GM19328 (cell line): ENCODE results near the gene CD200R1L.
A peak's percentile ranks its signal among the peaks of the same experiment; 100 is the strongest.

Experiments used
- ATAC-seq: cut with Tn5 transposase; IDR thresholded peaks from one replicate; pipeline ENCODE4 v1.9.1; 2021; ENCODE audit warnings: mild to moderate bottlenecking, moderate library complexity; ENCODE audit not compliant: unreplicated experiment

Gene CD200R1L

DNA sequence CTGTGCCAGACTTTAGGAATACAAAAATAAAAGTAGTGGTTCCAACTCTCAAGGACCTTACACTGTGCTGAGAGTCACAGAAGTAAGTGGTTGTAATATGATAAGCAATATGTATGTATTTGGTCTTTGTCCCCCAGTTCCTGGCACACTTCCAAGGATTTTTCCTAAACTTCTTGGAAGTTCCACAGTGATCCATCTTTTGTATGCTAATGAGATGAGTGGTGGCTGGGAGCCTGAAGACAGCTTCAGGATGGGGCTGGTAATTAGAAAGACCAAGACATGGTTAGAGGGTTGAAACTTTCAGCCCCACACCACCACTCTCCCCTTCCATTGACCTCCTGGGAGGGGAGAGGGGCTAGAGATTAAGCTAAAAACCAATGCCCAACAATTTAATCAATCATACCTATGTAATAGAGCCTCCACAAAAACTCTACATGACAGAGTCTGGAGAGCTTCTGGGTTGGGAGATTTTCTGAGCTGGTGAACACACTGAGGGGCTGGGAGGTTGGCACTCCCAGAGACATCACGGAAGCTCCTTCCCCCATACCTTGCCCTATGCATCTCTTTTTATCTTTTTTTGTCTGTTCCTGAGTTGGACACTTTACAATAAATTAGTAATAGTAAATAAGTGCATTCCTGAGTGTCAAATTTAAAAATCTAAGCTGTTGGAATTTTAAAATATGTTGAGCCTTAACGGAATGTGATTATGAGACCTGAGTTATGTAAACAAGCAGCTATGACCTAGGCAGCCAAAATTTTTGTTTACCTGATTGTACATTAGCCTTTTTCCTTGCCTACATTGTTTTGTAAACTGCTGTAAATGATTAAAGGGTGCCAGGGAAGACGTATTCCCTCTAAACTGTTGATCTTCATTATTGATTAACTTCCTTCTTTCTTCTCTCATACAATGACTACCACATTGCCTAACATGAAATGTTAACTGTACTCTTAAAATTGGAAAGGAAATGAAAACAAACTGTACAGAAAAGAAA is 24.3 kb downstream of the CD200R1L start:
- ATAC-seq: no peak

DNA sequence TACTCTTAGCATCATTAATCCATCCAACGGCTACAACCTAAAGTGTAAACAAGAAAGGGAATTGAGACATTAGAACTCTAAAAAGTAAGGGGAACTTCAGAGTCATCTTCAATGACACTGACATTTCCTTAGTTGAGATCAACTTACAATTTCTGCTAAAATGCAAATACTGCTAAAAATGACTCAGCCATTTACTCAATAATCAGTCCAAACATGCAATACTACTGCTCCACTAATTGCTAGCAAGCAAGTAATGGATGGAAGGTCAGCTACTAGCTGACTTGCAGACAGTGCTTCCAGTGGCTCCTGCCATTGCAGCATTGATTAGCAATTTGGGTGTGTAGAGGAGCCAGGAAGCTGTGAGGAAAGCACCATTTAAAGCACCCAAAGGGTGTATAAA is 28.4 kb downstream of the CD200R1L start:
- no peak for ATAC-seq

- ATAC-seq: no peak
Observed at GRCh38 chr3:112817797-112818196, 28.9 kb downstream of the CD200R1L start.

- no peak for ATAC-seq
Observed at GRCh38 chr3:112817271-112817670, 29.4 kb downstream of the CD200R1L start.

- no peak for ATAC-seq
Observed at GRCh38 chr3:112815981-112816380, 30.7 kb downstream of the CD200R1L start.

DNA sequence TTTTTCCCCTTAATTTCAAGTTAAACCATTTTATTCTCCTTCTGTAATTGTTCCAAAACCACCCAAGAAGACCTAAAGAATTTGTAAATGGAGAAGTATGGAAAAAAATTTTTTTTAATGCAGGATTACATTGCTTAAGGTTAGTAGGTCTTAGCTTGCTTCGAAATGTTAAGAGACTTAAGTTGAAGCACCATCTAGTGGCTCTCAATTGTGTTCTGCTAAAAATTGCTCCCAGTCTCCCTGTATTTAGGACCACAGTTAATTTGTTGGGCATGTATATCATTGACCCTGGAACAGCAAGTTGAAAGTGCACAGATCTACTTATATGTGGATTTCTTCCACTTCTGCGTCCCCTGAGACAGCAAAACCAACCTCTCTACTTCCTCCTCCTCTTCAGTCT is 32.4 kb downstream of the CD200R1L start:
- ATAC-seq: no peak

DNA sequence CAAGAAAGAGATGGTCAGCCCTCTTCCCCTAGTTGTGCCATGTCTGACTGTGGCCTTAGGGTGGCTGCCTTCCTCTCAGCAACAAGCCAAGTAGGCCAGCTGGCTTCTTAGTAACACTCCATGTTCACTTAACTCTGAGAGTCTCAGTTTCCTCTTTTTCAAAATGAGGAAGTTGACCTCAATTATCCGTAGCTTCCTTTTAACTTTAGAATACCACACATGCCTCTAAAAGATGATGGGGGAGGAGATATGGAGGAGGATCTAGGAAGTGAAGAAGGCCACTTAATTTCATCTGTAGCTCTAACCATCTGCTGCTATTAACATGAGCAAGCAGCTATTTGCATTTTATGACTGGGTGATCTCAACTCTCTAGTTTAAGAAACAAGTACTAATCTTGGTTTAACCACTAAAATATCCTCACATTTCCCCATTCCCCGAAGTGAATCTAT is 32.9 kb downstream of the CD200R1L start:
- ATAC-seq: peak; percentile 76

DNA sequence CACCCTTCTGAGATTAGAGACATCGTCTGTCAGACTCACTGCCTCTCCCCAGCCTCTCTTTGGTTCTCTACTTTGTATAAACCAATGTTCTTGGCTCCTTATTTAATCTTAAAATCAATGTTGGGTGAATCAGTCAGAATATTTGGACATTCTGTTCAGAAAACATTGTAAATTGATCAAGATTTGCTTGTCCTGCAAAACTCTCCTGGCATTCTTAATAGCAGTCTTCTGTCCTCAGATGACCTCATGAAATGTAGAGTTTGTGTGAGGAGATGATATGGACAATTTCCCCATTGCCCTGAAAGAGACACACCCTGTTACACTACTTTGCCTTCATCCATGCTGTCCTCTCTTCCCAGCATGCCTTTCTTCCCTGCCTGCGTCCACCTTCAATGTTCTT is 33.6 kb downstream of the CD200R1L start:
- no peak for ATAC-seq

- ATAC-seq: no peak
Observed at GRCh38 chr3:112811917-112812660, 34.6 kb downstream of the CD200R1L start.

GRCh38 chr3:112811131-112811884 is 35.4 kb downstream of the CD200R1L start:
- no peak for ATAC-seq

DNA sequence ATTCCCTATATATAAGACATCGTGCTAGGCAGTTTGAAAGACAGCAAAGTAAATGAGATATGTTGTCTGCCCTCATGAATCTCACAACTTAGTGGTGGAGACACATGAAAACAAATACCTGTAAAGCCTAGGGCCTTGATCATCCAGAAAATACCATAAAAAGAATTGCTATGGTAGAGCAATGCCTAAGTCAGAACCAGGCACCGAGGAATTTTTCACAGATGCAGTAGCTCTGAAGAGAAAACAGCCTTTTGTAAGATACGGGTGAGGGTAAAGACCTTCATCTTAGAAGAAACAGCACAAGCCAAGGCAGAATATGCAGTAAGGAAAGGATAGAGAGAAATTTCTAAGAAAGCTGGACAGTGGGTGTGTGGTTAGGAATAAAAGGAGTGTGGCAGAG is 36.1 kb downstream of the CD200R1L start:
- ATAC-seq: no peak

DNA sequence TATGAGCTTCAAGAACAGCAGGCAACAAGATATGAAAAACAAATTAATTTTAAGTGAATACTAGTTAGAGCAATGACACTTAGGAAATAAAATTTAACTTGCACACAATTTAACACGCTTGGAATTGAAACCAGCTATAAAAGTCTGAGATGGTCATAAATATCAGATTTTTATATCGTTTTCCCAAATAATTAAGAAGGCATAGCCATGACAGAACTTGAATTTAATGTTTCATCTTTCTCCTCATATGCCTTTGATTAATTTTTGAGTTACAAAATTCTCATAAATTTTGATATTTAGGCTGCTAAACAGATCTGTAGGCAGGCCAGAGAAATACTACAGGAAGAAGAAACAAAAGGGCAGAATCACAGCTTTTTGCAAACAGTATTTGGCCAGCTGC is 38.5 kb downstream of the CD200R1L start:
- ATAC-seq: no peak

DNA sequence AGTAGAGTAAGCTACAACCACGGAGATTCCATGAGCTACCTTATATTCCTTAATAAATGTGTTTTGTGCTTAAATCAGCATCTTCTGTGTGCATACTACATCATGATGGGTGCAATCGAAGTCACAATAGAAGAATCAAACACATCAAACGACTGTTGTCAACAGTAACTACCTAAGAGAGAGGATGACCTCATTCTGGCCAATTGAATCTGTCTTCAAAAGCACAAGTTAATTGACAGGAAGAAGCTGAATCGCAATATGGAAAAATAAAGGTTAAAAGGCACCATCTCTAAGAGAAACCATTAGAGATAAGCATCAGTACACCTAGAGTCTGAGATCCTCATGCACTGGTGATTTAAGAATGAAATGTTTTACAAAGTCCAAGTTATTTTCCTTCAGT is 39.0 kb downstream of the CD200R1L start:
- no peak for ATAC-seq

DNA sequence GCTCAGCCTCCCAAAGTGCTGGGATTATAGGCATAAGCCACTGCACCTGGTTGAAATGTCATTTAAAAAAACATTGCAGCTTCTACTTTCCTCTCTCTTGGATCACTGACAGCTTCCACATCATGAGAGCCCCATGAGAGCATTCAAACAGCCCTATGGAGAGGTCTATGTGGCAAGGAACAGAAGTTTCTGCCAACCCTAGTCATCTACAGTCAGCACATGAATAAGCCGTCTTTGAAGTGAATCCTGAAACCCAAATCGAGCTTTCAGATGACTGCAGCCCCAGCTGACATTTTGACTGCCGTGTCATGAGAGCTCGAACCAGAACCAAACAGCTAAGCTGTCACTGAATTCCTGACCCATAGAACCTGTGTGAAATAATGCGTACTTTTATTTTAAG is 39.8 kb downstream of the CD200R1L start:
- ATAC-seq: no peak

DNA sequence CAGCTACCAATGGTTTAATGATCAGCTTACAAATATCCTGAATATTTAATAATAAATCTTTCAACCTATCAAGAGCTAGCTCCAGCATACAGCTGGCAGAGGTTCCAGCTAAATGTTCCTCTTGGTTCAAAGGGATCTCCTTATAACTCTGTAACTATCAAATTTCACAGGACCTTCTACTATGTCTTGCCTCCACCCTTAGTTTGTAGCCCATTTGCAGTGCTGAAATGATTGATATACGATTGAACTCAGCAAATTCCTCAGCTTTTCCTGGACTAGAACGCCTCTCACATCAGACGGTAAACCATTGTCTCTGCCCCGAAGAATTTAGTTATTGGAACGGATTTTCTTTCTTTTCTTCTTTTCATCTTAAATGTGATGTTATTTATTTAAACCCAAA is 41.5 kb downstream of the CD200R1L start:
- ATAC-seq: no peak

DNA sequence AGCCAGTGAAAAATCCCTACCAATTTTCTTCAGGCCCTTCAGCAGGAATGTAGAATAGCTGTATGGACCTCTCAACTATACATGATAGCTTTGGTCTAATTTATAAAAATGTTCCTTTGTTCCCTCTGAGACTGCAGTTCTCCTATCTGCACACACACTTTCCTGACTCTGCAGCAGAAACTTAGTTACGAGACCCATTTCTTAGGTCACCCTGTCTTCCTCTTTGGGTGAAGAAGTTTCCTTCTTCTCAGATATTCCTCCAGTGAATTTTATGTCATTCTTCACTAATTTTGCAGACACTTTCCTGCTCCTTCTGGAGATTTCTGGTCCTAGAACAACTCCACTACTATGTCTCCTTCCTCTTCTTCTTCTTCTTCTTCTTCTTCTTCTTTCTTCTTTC is 42.6 kb downstream of the CD200R1L start:
- ATAC-seq: no peak

DNA sequence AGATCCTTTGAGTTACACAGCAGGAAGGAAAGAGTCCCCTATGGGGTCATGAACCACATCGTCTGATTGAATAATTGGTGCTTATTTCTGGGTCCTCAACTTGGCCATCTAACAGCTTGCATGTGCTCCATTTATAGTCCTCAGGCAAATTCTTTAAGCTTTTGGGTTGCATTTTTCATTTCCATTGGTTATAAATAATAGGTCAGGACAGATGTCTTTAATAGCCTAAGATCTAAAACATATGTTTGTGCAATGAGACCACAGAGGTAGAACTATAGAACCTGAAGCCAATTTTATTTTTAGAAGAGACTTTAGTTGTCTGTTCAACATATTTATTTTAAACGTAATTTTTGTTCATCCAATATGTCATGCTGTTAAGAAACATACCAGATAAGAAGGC is 43.2 kb downstream of the CD200R1L start:
- no peak for ATAC-seq

DNA sequence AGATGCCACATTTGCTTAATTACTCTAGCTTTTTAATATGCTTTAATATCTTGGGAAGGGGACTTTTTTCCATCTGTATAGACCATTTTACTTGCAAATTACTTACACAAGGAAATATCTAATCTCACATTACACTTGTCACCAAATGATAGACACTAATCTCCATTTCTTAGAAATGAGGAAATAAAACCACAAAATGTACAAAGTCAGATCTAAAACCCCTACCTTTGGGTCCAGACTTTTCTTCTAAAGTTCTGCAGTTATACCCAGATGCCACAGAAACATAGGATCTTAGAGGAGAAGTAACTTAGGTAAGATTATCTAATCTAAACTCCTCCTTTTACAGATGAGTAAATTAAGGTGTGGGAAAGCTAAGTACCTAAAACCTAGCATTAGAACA is 44.3 kb downstream of the CD200R1L start:
- no peak for ATAC-seq

GRCh38 chr3:112799946-112800345 is 46.7 kb downstream of the CD200R1L start:
- ATAC-seq: no peak

DNA sequence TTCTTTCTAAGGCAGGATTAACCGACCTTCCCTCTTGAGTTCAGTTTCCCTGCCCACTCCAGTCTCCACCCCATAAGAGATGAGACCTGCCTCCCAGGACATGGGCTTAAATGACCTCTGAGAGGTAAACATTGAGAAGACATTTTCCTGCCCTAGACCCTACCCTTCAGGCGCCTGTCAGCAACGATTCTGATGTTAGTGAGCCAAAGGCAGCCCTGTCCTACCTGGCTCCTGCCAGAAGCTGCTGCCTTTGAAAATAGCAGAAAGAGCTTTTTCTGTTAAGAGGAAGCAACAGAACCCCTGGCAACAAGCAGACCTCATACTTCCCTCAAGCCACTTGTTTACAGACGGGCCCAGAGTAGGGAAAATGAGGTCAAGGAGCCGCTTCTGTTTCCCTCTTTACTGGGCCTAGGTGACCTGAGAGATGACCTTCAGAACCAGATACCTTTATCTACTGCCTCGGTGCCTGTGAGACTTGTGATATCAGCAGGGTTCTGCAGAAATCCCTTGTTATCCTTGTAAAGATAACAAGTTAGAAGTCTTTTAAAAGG is 52.0 kb downstream of the CD200R1L start:
- no peak for ATAC-seq
